Measurements from ENCODE around the gene HTRA3.

The HTRA3 gene

GRCh38 chr4:8257854-8258253, 11.7 kb upstream of the HTRA3 start (continued):
- no peak for TF ChIP-seq PPARA (CRISPR knock-in tag; IDR thresholded peaks at IDR 0.05; ENCODE audit: borderline replicate concordance)

- TF ChIP-seq ZNF70 (CRISPR knock-in tag; IDR thresholded peaks at IDR 0.05), result no peak
- TF ChIP-seq ZFP30 (CRISPR knock-in tag; IDR thresholded peaks at IDR 0.05), result no peak
- TF ChIP-seq RARB (CRISPR knock-in tag; IDR thresholded peaks at IDR 0.05), result no peak
- TF ChIP-seq TOX (CRISPR knock-in tag; IDR thresholded peaks at IDR 0.05; ENCODE audit: borderline replicate concordance), result no peak
- no peak for TF ChIP-seq ARNTL (CRISPR knock-in tag; IDR thresholded peaks at IDR 0.05; ENCODE audit: borderline replicate concordance, low read depth)
- no peak for TF ChIP-seq GLIS3 (CRISPR knock-in tag; IDR thresholded peaks at IDR 0.05)
- no peak for TF ChIP-seq TSHZ2 (CRISPR knock-in tag; IDR thresholded peaks at IDR 0.05)
- no peak for TF ChIP-seq ISL1 (CRISPR knock-in tag; IDR thresholded peaks at IDR 0.05)
- TF ChIP-seq POU6F1 (CRISPR knock-in tag; IDR thresholded peaks at IDR 0.05; ENCODE audit: borderline replicate concordance, low read depth), result no peak
- no peak for TF ChIP-seq OSR1 (CRISPR knock-in tag; IDR thresholded peaks at IDR 0.05)
- TF ChIP-seq CSRNP3 (CRISPR knock-in tag; IDR thresholded peaks at IDR 0.05), result no peak
- no peak for TF ChIP-seq ZC3H10 (CRISPR knock-in tag; IDR thresholded peaks at IDR 0.05)
- TF ChIP-seq PPARA (CRISPR knock-in tag; IDR thresholded peaks at IDR 0.05; ENCODE audit: borderline replicate concordance), result no peak
- TF ChIP-seq PATZ1 (CRISPR knock-in tag; IDR thresholded peaks at IDR 0.05; ENCODE audit: borderline replicate concordance), result no peak
- no peak for TF ChIP-seq SNAI2 (CRISPR knock-in tag; IDR thresholded peaks at IDR 0.05)
- no peak for TF ChIP-seq CSDC2 (CRISPR knock-in tag; IDR thresholded peaks at IDR 0.05)
- no peak for TF ChIP-seq BACH2 (CRISPR knock-in tag; IDR thresholded peaks at IDR 0.05; ENCODE audit: borderline replicate concordance)
- no peak for ATAC-seq
Observed at GRCh38 chr4:8258552-8259212, 10.9 kb upstream of the HTRA3 start.

- no peak for ATAC-seq
- TF ChIP-seq ZFP3 (CRISPR knock-in tag; IDR thresholded peaks at IDR 0.05), result no peak
- no peak for TF ChIP-seq CSRNP3 (CRISPR knock-in tag; IDR thresholded peaks at IDR 0.05)
- TF ChIP-seq RARB (CRISPR knock-in tag; IDR thresholded peaks at IDR 0.05), result no peak
- TF ChIP-seq PPARA (CRISPR knock-in tag; IDR thresholded peaks at IDR 0.05; ENCODE audit: borderline replicate concordance), result no peak
- no peak for TF ChIP-seq CSDC2 (CRISPR knock-in tag; IDR thresholded peaks at IDR 0.05)
- TF ChIP-seq CREB5 (CRISPR knock-in tag; IDR thresholded peaks at IDR 0.05; ENCODE audit: low read depth), result no peak
- TF ChIP-seq ARNTL (CRISPR knock-in tag; IDR thresholded peaks at IDR 0.05; ENCODE audit: borderline replicate concordance, low read depth), result no peak
Observed at GRCh38 chr4:8259743-8260430, 9.7 kb upstream of the HTRA3 start.

Measured in SK-N-SH treated with all-trans-retinoic acid at 6 μM for 48 hours (cell line).